CD8-positive, alpha-beta memory T cell (primary cell): Measurements from ENCODE around the gene POLR1G. TPM values are rescaled to one million over a fixed set of nuclear protein-coding genes. Genes with fewer than 3 reads are reported as not detected.
A peak's percentile ranks its signal among the peaks of the same experiment; 100 is the strongest.
"Not testable (repeated sequence)": the region's sequence is repeated elsewhere in the genome, so short reads cannot be mapped to it uniquely, and the experiment has no call there.

Experiments used
- CTCF ChIA-PET: fragments of 350-600 bp; sonication (Branson Sonifier 250); formaldehyde crosslinking; loops from one replicate; lab custom pipeline; 2021; ENCODE audit warnings: antibody characterized with exemption; lab: Charles Lee
- POLR2A ChIA-PET: fragments of 350-600 bp; sonication (Branson Sonifier 250); formaldehyde crosslinking; loops from one replicate; lab custom pipeline; 2021; ENCODE audit warnings: antibody characterized with exemption; lab: Charles Lee
- DNase-seq, 5 donors: peaks; one replicate each; pipeline versions ENCODE4 v3.0.0 to v3.0.0-alpha.2; 2020 to 2022; ENCODE audit warnings: mixed read lengths in 1 of 5
- H3K27ac ChIP-seq: one replicate; pipeline ENCODE4 v1.7.0; 2013; ENCODE audit warnings: low read depth, mild to moderate bottlenecking, low read length, moderate library complexity
- H3K27me3 ChIP-seq: 2 replicates; pipeline ENCODE4 v1.7.0; 2013; ENCODE audit warnings: low read length, mild to moderate bottlenecking; ENCODE audit not compliant: insufficient read depth, poor library complexity, severe bottlenecking
- H3K36me3 ChIP-seq: 2 replicates; pipeline ENCODE4 v1.7.0; 2013; ENCODE audit warnings: mild to moderate bottlenecking, low read length, moderate library complexity; ENCODE audit not compliant: insufficient read depth
- H3K4me1 ChIP-seq: 2 replicates; pipeline ENCODE4 v1.7.0; 2013; ENCODE audit warnings: mild to moderate bottlenecking, low read length, moderate library complexity; ENCODE audit not compliant: insufficient read depth
- H3K4me3 ChIP-seq: 2 replicates; pipeline ENCODE4 v1.7.0; 2013; ENCODE audit warnings: mild to moderate bottlenecking, low read length
- H3K9me3 ChIP-seq: 2 replicates; pipeline ENCODE4 v1.7.0; 2013; ENCODE audit warnings: mild to moderate bottlenecking, low read length
- H3K27ac Mint-ChIP-seq, 8 donors: one replicate each; pipeline ENCODE4 v1.8.0; 2020 to 2021; ENCODE audit warnings: mixed read lengths in 8 of 8, mild to moderate bottlenecking in 6 of 8, inconsistent platforms in 3 of 8, moderate library complexity in 3 of 8
- H3K27me3 Mint-ChIP-seq, 2 donors: one replicate each; pipeline ENCODE4 v1.8.0; 2020 to 2021; ENCODE audit warnings: mixed read lengths in 2 of 2, mild to moderate bottlenecking in 1 of 2, moderate library complexity in 1 of 2
- H3K36me3 Mint-ChIP-seq, 3 donors: one replicate each; pipeline ENCODE4 v1.8.0; 2020 to 2021; ENCODE audit warnings: mixed read lengths in 3 of 3, inconsistent platforms in 1 of 3, mild to moderate bottlenecking in 1 of 3
- H3K4me1 Mint-ChIP-seq, 3 donors: one replicate each; pipeline ENCODE4 v1.8.0; 2020 to 2021; ENCODE audit warnings: mixed read lengths in 3 of 3, inconsistent platforms in 1 of 3, mild to moderate bottlenecking in 1 of 3
- H3K4me3 Mint-ChIP-seq, 7 donors: one replicate each; pipeline ENCODE4 v1.8.0; 2020 to 2021; ENCODE audit warnings: mixed read lengths in 7 of 7, mild to moderate bottlenecking in 6 of 7, moderate library complexity in 4 of 7, inconsistent platforms in 2 of 7
- H3K9me3 Mint-ChIP-seq, 5 donors: one replicate each; pipeline ENCODE4 v1.8.0; 2020 to 2022; ENCODE audit warnings: mixed read lengths in 5 of 5, mild to moderate bottlenecking in 3 of 5, moderate library complexity in 2 of 5, inconsistent platforms in 1 of 5
- polyA plus RNA-seq: library from polyadenylated mRNA; unstranded; fragments of 300-500 nt; fragmentation: Illumina TruSeq; gene quantifications from one replicate; pipeline ENCODE4 v1.2.3, GENCODE V29; 2021
- total RNA-seq, 2 experiments: library from RNA; stranded (reverse); gene quantifications; one replicate each; pipeline ENCODE4 v1.2.3, GENCODE V29; 2021

The POLR1G gene
- total and polyA plus RNA-seq, 3 experiments from 2014 or later: 2.2 to 27.4 (median 26.5) TPM

GRCh38 chr19:45403272-45403671, 3.2 kb upstream of the POLR1G start:
- Histone ChIP-seq H3K36me3 (no peaks in the 10 kb centered on the region), H3K27me3 (peaks cover 26% of the 10 kb centered on the region), H3K27ac (no peak overlapping the region), H3K9me3 (no peaks in the 10 kb centered on the region), H3K4me1 (peaks cover 31% of the 10 kb centered on the region), H3K4me3 (no peak overlapping the region)
- DNase-seq: no peak
- Mint-ChIP-seq H3K4me1 (peaks cover 28 to 51% (median 38%) of the 10 kb centered on the region in 3 donors), H3K27ac (peak overlapping the region in 1 of 8 donors; percentile 29), H3K9me3 (no peaks in the 10 kb centered on the region), H3K27me3 (peaks cover 41 to 46% of the 10 kb centered on the region in 2 donors), H3K36me3 (peaks cover 0 to 7% (median 5%) of the 10 kb centered on the region in 3 donors), H3K4me3 (peak overlapping the region in 1 of 7 donors; percentile 7)
- ChIA-PET CTCF (interaction anchor here (2.2 to 3.1 kb wide), 2 partner anchors 36 to 75 kb away, joined by 7 to 8 read pairs; no protein-coding TSS in a partner anchor), POLR2A (no interaction called here)

- peak overlapping the region; percentile 86 for H3K27ac ChIP-seq
- Mint-ChIP-seq H3K9me3 (no peaks in the 10 kb centered on the region), H3K4me1 (peaks cover 25 to 45% (median 32%) of the 10 kb centered on the region in 3 donors), H3K36me3 (peaks cover 0 to 11% (median 0%) of the 10 kb centered on the region in 3 donors), H3K27ac (peak overlapping the region in 4 of 8 donors; percentile 59 to 98 (median 70)), H3K27me3 (peaks cover 36 to 40% of the 10 kb centered on the region in 2 donors), H3K4me3 (peak overlapping the region; percentile 55 to 97 (median 89))
- no peaks in the 10 kb centered on the region for H3K36me3 ChIP-seq
- CTCF ChIA-PET: interaction anchor here (0.8 to 3.1 kb wide), 3 partner anchors 66 to 82 kb away, joined by 3 to 8 read pairs (median 6); no protein-coding TSS in a partner anchor
- peak; percentile 36 to 77 (median 51) for DNase-seq
- H3K4me3 ChIP-seq: peak overlapping the region; percentile 64
- no peaks in the 10 kb centered on the region for H3K9me3 ChIP-seq
- H3K4me1 ChIP-seq: peaks cover 26% of the 10 kb centered on the region
- H3K27me3 ChIP-seq: peaks cover 26% of the 10 kb centered on the region
- POLR2A ChIA-PET: interaction anchor here (0.6 kb wide), 1 partner anchor 227 kb away, joined by 6 read pairs; no protein-coding TSS in a partner anchor
Measured at GRCh38 chr19:45403781-45404556, 2.5 kb upstream of the POLR1G start.

DNA sequence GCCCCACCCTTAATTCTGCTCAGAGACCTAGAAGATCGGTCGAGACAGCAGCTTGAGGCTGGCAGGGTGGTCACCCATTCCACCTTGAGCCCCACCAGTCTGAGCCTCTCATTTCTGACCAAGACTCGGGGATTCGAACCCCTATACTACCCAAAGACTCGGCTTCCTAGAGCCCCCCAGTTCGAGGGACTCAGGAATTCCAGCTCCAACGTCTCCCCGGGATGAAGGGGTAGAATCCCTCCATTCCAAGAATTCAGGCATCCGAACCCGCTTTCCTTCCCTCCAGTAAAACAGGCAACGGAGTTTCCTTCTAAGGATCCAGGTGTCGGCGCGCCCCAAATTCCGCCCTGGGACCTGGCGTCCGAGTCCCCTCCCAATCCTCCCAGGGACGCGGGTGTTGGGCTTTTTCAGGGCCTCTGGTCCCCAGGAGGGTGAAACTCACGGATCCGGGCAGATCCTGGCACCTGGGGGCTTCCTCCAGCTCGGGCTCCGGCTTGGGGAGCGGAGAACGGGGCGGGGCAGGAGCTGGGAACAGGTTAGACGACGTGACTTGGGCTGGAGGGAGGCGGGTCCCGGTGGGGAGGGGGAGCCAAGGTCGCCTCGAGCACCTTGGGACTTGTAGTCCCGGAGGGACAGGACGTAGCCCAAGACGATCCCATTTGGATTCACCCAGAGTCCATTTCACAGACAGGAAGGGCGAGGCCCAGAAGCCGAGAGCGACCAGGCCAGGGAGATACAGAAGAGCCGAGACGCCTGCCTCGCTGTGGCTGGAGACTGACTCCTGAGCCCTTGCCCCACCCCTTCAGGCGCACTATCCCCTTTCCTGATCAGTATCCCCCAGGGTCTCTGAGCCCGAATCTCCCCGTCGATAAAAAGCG, 1.6 kb upstream of the POLR1G start, which contains the start of gene PPP1R13L:
Gene PPP1R13L, minus strand, starts transcription at position 513 of the 878 bp plus-strand sequence. CDS start 6,751 bp downstream, outside the sequence.
- DNase-seq: peak in 2 of 5 donors; percentile 20 to 57
- Mint-ChIP-seq H3K36me3 (peaks cover 0 to 11% (median 0%) of the 10 kb centered on the region in 3 donors), H3K27ac (peak within 1 kb of the TSS; percentile 82 to 98 (median 94)), H3K27me3 (peaks cover 33 to 40% of the 10 kb centered on the region in 2 donors), H3K9me3 (no peaks in the 10 kb centered on the region), H3K4me1 (peaks cover 25 to 45% (median 32%) of the 10 kb centered on the region in 3 donors), H3K4me3 (peak within 1 kb of the TSS; percentile 85 to 97 (median 96))
- no peaks in the 10 kb centered on the region for H3K36me3 ChIP-seq
- H3K4me1 ChIP-seq: peaks cover 26% of the 10 kb centered on the region
- peak within 1 kb of the TSS; percentile 64 for H3K4me3 ChIP-seq
- ChIA-PET POLR2A (interaction anchor here (0.6 kb wide), 1 partner anchor 226 kb away, joined by 6 read pairs; no protein-coding TSS in a partner anchor), CTCF (interaction anchor here (0.8 to 3.1 kb wide), 3 partner anchors 65 to 81 kb away, joined by 3 to 8 read pairs (median 6); no protein-coding TSS in a partner anchor)
- peaks cover 26% of the 10 kb centered on the region for H3K27me3 ChIP-seq
- no peaks in the 10 kb centered on the region for H3K9me3 ChIP-seq
- peak within 1 kb of the TSS; percentile 86 for H3K27ac ChIP-seq

- no peaks in the 10 kb centered on the region for H3K36me3 ChIP-seq
- no peaks in the 10 kb centered on the region for H3K9me3 ChIP-seq
- H3K9me3 Mint-ChIP-seq: no peaks in the 10 kb centered on the region
- H3K27me3 Mint-ChIP-seq: peaks cover 30 to 33% of the 10 kb centered on the region in 2 donors
- H3K36me3 Mint-ChIP-seq: peaks cover 0 to 11% (median 0%) of the 10 kb centered on the region in 3 donors
- peaks cover 25 to 45% (median 32%) of the 10 kb centered on the region in 3 donors for H3K4me1 Mint-ChIP-seq
- H3K4me1 ChIP-seq: peaks cover 26% of the 10 kb centered on the region
- H3K27ac Mint-ChIP-seq: peak overlapping the region; percentile 82 to 98 (median 94)
- CTCF ChIA-PET: interaction anchor here (1.8 kb wide), 1 partner anchor 80 kb away, joined by 6 read pairs; no protein-coding TSS in a partner anchor
- DNase-seq: peak; percentile 73 to 87 (median 80)
- H3K27me3 ChIP-seq: peaks cover 26% of the 10 kb centered on the region
- POLR2A ChIA-PET: no interaction called here
- H3K27ac ChIP-seq: peak overlapping the region; percentile 86
- H3K4me3 ChIP-seq: peak overlapping the region; percentile 64
- H3K4me3 Mint-ChIP-seq: peak overlapping the region; percentile 85 to 97 (median 96)
Measured at GRCh38 chr19:45405435-45406225, 814 bp upstream of the POLR1G start.

DNA sequence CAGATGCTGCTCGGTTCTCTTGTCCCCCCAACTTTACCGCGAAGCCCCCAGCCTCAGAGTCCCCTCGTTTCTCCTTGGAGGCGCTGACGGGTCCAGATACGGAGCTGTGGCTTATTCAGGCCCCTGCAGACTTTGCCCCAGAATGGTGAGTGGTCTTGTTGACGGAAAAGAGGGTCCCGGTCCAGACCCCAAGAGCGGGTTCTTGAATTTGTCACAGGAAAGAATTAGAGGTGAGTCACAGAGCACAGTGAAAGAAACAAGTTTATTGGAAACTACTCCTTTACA, 589 bp downstream of the POLR1G start:
- Histone ChIP-seq H3K27me3 (peaks cover 26% of the 10 kb centered on the region), H3K4me1 (peaks cover 26% of the 10 kb centered on the region), H3K27ac (peak overlapping the region; percentile 86), H3K36me3 (no peaks in the 10 kb centered on the region), H3K4me3 (peak overlapping the region; percentile 64), H3K9me3 (no peaks in the 10 kb centered on the region)
- no peaks in the 10 kb centered on the region for H3K9me3 Mint-ChIP-seq
- H3K36me3 Mint-ChIP-seq: peaks cover 0 to 12% (median 0%) of the 10 kb centered on the region in 3 donors
- H3K4me3 Mint-ChIP-seq: peak overlapping the region; percentile 85 to 97 (median 96)
- no peak for DNase-seq
- POLR2A ChIA-PET: interaction anchor here (0.8 kb wide), 1 partner anchor 62 kb away, joined by 3 read pairs; no protein-coding TSS in a partner anchor
- CTCF ChIA-PET: no interaction called here
- H3K4me1 Mint-ChIP-seq: peaks cover 25 to 44% (median 32%) of the 10 kb centered on the region in 3 donors
- H3K27me3 Mint-ChIP-seq: peaks cover 26 to 30% of the 10 kb centered on the region in 2 donors
- H3K27ac Mint-ChIP-seq: peak overlapping the region in 5 of 8 donors; percentile 29 to 83 (median 38)

DNA sequence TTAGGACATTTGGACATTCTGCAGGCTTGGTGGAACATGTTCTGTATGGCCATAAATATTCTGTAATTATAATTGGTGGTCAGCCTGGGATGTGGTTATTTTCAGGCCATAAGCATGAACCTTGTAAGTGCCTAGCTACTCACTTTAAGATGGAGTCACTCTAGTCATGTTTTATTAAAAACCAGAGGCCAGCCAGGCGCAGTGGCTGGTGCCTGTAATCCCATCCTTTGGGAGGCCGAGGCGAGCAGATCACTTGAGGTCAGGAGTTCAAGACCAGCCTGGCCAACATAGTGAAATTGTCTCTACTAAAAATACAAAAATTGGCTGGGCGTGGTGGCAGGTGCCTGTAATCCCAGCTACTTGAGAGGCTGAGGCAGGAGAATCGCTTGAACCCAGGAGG, 1.1 kb downstream of the POLR1G start:
- Histone ChIP-seq H3K27me3 (peaks cover 25% of the 10 kb centered on the region), H3K4me1 (peaks cover 26% of the 10 kb centered on the region)
- CTCF ChIA-PET: interaction anchor here (1.3 kb wide), 1 partner anchor 71 kb away, joined by 5 read pairs; no protein-coding TSS in a partner anchor
- DNase-seq, H3K9me3 ChIP-seq, H3K4me3 ChIP-seq, H3K36me3 ChIP-seq, H3K27ac ChIP-seq, H3K9me3 Mint-ChIP-seq: not testable (repeated sequence)
- POLR2A ChIA-PET: interaction anchor here (0.8 kb wide), 1 partner anchor 62 kb away, joined by 3 read pairs; no protein-coding TSS in a partner anchor
- Mint-ChIP-seq H3K27me3 (peaks cover 25 to 27% of the 10 kb centered on the region in 2 donors), H3K27ac (peak overlapping the region in 1 of 8 donors; percentile 82), H3K4me1 (peaks cover 25 to 41% (median 32%) of the 10 kb centered on the region in 3 donors), H3K36me3 (peaks cover 0 to 16% (median 0%) of the 10 kb centered on the region in 3 donors), H3K4me3 (peak overlapping the region in 5 of 7 donors; percentile 20 to 97 (median 41))
